PC-3 (cell line): ENCODE data around the gene XPR1. TPM values are rescaled to one million over a fixed set of nuclear protein-coding genes. Genes with fewer than 3 reads are reported as not detected.
"Not testable (repeated sequence)": the region's sequence is repeated elsewhere in the genome, so short reads cannot be mapped to it uniquely, and the experiment has no call there.

Experiments
- ATAC-seq: fragments of 200-7000 bp; cut with Tn5 transposase; 2 replicates; pipeline ENCODE4 v1.9.1; 2020; ENCODE audit warnings: mild to moderate bottlenecking, moderate library complexity
- BruUV-seq: library from RNA; stranded (reverse); fragments of 400-500 nt; replicated peaks from 2 replicates; lab custom pipeline; 2021; lab: Mats Ljungman, UMichigan
- CTCF ChIA-PET: fragments of 300-600 bp; sonication (Branson Sonifier 250); formaldehyde crosslinking; loops from one replicate; lab custom pipeline; 2022; ENCODE audit warnings: antibody characterized with exemption; lab: Charles Lee
- POLR2A ChIA-PET: fragments of 300-600 bp; sonication (Branson Sonifier 250); formaldehyde crosslinking; loops from one replicate; lab custom pipeline; 2022; ENCODE audit warnings: antibody characterized with exemption; ENCODE audit not compliant: unreplicated experiment; lab: Charles Lee
- DNase-seq: peaks from one replicate; pipeline ENCODE4 v3.0.0-alpha.2; 2015
- H2AFZ ChIP-seq: fragments of 300-600 bp; sonication (generic); 2 replicates; pipeline ENCODE4 v1.6.0; 2016; ENCODE audit warnings: antibody characterized with exemption, low read length
- H3F3A ChIP-seq: fragments of 300-600 bp; sonication (generic); one replicate; pipeline ENCODE4 v1.6.0; 2017; ENCODE audit warnings: antibody characterized with exemption, low read length, control low read depth, mild to moderate bottlenecking; ENCODE audit not compliant: unreplicated experiment
- H3K27ac ChIP-seq: fragments of 300-600 bp; sonication (generic); 2 replicates; pipeline ENCODE4 v1.5.1; 2016; ENCODE audit warnings: mild to moderate bottlenecking, low read length
- H3K27me3 ChIP-seq: fragments of 300-600 bp; sonication (generic); 2 replicates; pipeline ENCODE4 v1.6.1; 2016; ENCODE audit warnings: low read length, mixed read lengths
- H3K36me3 ChIP-seq: fragments of 300-600 bp; sonication (generic); 2 replicates; pipeline ENCODE4 v1.6.1; 2016; ENCODE audit warnings: low read depth, mixed run types, low read length, mixed read lengths
- H3K4me1 ChIP-seq: fragments of 300-600 bp; sonication (generic); 2 replicates; pipeline ENCODE4 v1.5.1; 2016; ENCODE audit warnings: low read length; ENCODE audit not compliant: insufficient read depth
- H3K4me2 ChIP-seq: fragments of 300-600 bp; sonication (generic); 2 replicates; pipeline ENCODE4 v1.6.0; 2016; ENCODE audit warnings: low read length
- H3K4me3 ChIP-seq: fragments of 300-600 bp; sonication (generic); 2 replicates; pipeline ENCODE4 v1.5.1; 2016; ENCODE audit warnings: mild to moderate bottlenecking, low read length, mixed read lengths
- H3K79me2 ChIP-seq: fragments of 300-600 bp; sonication (generic); 2 replicates; pipeline ENCODE4 v1.6.1; 2017; ENCODE audit warnings: low read length, mixed read lengths
- H3K9ac ChIP-seq: fragments of 300-600 bp; sonication (generic); 2 replicates; pipeline ENCODE4 v1.6.0; 2016; ENCODE audit warnings: mild to moderate bottlenecking, low read length
- H3K9me2 ChIP-seq: fragments of 300-600 bp; sonication (generic); replicated peaks from 2 replicates; pipeline ENCODE4 v1.6.1; 2016; ENCODE audit warnings: mixed run types, low read length, mixed read lengths
- H3K9me3 ChIP-seq: fragments of 300-600 bp; sonication (generic); 2 replicates; pipeline ENCODE4 v1.6.1; 2016; ENCODE audit warnings: low read length, mixed read lengths
- H4K20me1 ChIP-seq: fragments of 300-600 bp; sonication (generic); 2 replicates; pipeline ENCODE4 v1.6.1; 2016; ENCODE audit warnings: low read length, mixed read lengths
- CTCF ChIP-seq: fragments of 300-600 bp; sonication (generic); conservative IDR thresholded peaks from 2 replicates; pipeline ENCODE4 v1.5.1; 2017; ENCODE audit warnings: antibody characterized with exemption, low read depth, mild to moderate bottlenecking, low read length
- EZH2 ChIP-seq: fragments of 300-600 bp; sonication (generic); IDR thresholded peaks from one replicate; pipeline ENCODE4 v1.6.1; 2017; ENCODE audit warnings: antibody characterized with exemption, mild to moderate bottlenecking, low read length; ENCODE audit not compliant: unreplicated experiment
- EZH2phosphoT487 ChIP-seq: fragments of 300-600 bp; sonication (generic); IDR thresholded peaks from 2 replicates; pipeline ENCODE4 v1.6.1; 2018; ENCODE audit warnings: mild to moderate bottlenecking, antibody characterized with exemption, low read length, borderline replicate concordance
- intact Hi-C: fragments of 100-400 bp; cut with micrococcal nuclease; formaldehyde crosslinking; loops from 2 replicates; pipeline ENCODE4 v1.9.0; 2023
- total RNA-seq: library from RNA; depleted of rRNA; stranded (reverse); fragments of >200 nt; gene quantifications from 2 replicates; pipeline ENCODE4 v1.2.3, GENCODE V29; 2014

The XPR1 gene
- total RNA-seq, 1 experiment from 2014 or later = 8.2 TPM

DNA sequence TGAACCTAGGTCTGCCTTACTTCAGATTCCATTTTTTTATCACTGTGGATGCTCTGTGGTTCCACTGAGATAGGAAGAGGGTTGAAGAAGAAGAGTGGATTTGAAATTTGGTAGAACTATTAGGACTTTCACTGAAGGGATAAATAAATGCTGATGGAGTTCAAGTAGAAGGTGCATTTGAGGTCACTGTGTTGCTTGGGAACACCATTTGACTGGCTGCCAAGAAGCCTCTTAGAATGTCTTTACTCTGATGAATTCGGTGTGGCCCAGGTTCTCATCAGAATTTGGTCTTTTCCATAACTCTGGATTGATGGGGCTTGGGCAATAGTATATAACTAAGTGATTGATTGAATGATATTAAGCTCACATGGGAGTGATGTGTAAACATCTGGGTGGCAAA, 11.9 kb downstream of the XPR1 start:
- Histone ChIP-seq H3K9ac (no peak overlapping the region), H2AFZ (no peak overlapping the region), H3K9me3 (no peaks in the 10 kb centered on the region), H3K9me2 (no peaks in the 10 kb centered on the region), H3K27ac (no peak overlapping the region), H3K4me2 (no peak overlapping the region), H3K27me3 (no peaks in the 10 kb centered on the region), H3K36me3 (no peaks in the 10 kb centered on the region), H3K4me1 (no peaks in the 10 kb centered on the region), H4K20me1 (no peaks in the 10 kb centered on the region), H3K4me3 (no peak overlapping the region), H3K79me2 (no peaks in the 10 kb centered on the region), H3F3A (no peaks in the 10 kb centered on the region)
- ATAC-seq = no peak
- intact Hi-C loops = no loop called here
- BruUV-seq = no TSS peak
- ChIA-PET CTCF (no interaction called here), POLR2A (no interaction called here)
- no peak for DNase-seq
- TF ChIP-seq EZH2phosphoT487 (no peak), EZH2 (no peak), CTCF (no peak)

GRCh38 chr1:180644526-180645192, 12.8 kb downstream of the XPR1 start:
- no peak overlapping the region for H3K4me3 ChIP-seq
- CTCF ChIA-PET = no interaction called here

DNA sequence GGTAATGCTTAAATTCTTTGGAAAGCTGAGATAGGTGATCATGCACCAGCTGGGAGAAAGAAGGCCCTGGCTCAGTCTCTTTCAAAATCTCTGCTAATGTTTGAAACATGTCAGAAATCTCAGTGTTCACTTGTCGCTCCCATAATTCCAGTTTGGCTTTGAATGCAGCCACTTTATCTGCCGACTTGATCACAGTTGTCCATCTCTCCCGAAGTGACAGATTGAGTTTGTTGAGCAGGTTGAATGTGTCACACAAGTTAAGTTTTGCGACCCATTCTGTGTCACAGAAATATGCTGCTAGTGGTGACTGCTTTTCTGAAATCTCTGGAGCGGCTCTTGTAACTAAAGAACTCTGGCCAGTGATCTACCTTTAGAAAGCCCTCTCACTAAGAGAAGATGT, 13.4 kb downstream of the XPR1 start:
- H3K9ac ChIP-seq, H3K27ac ChIP-seq, intact Hi-C loops, H4K20me1 ChIP-seq, H3K9me3 ChIP-seq, H3K79me2 ChIP-seq, H3K27me3 ChIP-seq, H3K36me3 ChIP-seq, H3K4me1 ChIP-seq, H2AFZ ChIP-seq, H3F3A ChIP-seq, ATAC-seq, CTCF ChIA-PET, H3K4me3 ChIP-seq, BruUV-seq, POLR2A ChIA-PET, H3K9me2 ChIP-seq, H3K4me2 ChIP-seq, DNase-seq: not testable (repeated sequence)

More at GRCh38 chr1:180644526-180645192, 12.8 kb downstream of the XPR1 start:
- ATAC-seq = no peak
- Histone ChIP-seq H3K27ac (no peak overlapping the region), H2AFZ (no peak overlapping the region), H3K9me2 (no peaks in the 10 kb centered on the region), H3K36me3 (no peaks in the 10 kb centered on the region), H3K4me2 (no peak overlapping the region), H3K27me3 (no peaks in the 10 kb centered on the region), H3K9ac (no peak overlapping the region), H3K9me3 (no peaks in the 10 kb centered on the region), H3K79me2 (no peaks in the 10 kb centered on the region), H3F3A (no peaks in the 10 kb centered on the region), H4K20me1 (no peaks in the 10 kb centered on the region), H3K4me1 (no peaks in the 10 kb centered on the region)
- DNase-seq = no peak
- POLR2A ChIA-PET = no interaction called here
- intact Hi-C loops = no loop called here
- BruUV-seq = no TSS peak
- TF ChIP-seq EZH2 (no peak), CTCF (no peak), EZH2phosphoT487 (no peak)
